Activated naive CD8-positive, alpha-beta T cell (primary cell): Measurements from ENCODE around the gene IGSF9B.

Source experiments
- H3K27ac Mint-ChIP-seq: one replicate; pipeline ENCODE4 v1.8.0; 2021; ENCODE audit warnings: mixed read lengths
- H3K27me3 Mint-ChIP-seq: one replicate; pipeline ENCODE4 v1.8.0; 2021; ENCODE audit warnings: mixed read lengths
- H3K36me3 Mint-ChIP-seq: one replicate; pipeline ENCODE4 v1.8.0; 2021; ENCODE audit warnings: mixed read lengths
- H3K4me1 Mint-ChIP-seq: one replicate; pipeline ENCODE4 v1.8.0; 2021; ENCODE audit warnings: low read depth, mixed read lengths
- H3K4me3 Mint-ChIP-seq: one replicate; pipeline ENCODE4 v1.8.0; 2021; ENCODE audit warnings: mild to moderate bottlenecking, mixed read lengths
- H3K9me3 Mint-ChIP-seq: one replicate; pipeline ENCODE4 v1.8.0; 2021; ENCODE audit warnings: low read depth, mixed read lengths

The IGSF9B gene

DNA sequence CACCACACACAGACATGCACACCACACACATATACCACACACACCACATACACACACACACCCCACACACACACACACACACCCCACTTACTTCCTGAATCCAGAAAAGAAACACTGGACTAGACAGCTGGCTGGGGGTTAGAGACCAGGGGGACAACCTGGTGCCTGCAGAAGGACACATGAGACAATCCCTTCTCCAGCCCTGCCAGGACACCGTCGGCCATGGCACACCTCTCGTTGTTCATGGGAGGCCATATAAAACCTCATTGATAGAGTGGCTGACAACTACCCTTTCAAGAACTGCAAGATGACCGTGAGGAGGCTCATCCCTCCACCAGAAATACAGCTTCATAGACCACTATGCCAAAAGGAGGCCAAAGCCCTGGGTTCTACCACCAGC, 54.3 kb downstream of the IGSF9B start:
- H3K4me1 Mint-ChIP-seq, result no peaks in the 10 kb centered on the region
- H3K9me3 Mint-ChIP-seq, result no peaks in the 10 kb centered on the region
- H3K36me3 Mint-ChIP-seq, result peaks cover 12% of the 10 kb centered on the region
- H3K27ac Mint-ChIP-seq, result no peak overlapping the region
- H3K4me3 Mint-ChIP-seq, result no peak overlapping the region
- H3K27me3 Mint-ChIP-seq, result no peaks in the 10 kb centered on the region

GRCh38 chr11:133901999-133902398, 54.8 kb downstream of the IGSF9B start:
- H3K27me3 Mint-ChIP-seq, result no peaks in the 10 kb centered on the region
- no peaks in the 10 kb centered on the region for H3K4me1 Mint-ChIP-seq
- peaks cover 12% of the 10 kb centered on the region for H3K36me3 Mint-ChIP-seq
- H3K4me3 Mint-ChIP-seq, result no peak overlapping the region
- H3K27ac Mint-ChIP-seq, result no peak overlapping the region
- no peaks in the 10 kb centered on the region for H3K9me3 Mint-ChIP-seq

GRCh38 chr11:133901316-133901715, 55.5 kb downstream of the IGSF9B start:
- H3K4me1 Mint-ChIP-seq, result no peaks in the 10 kb centered on the region
- H3K4me3 Mint-ChIP-seq, result no peak overlapping the region
- H3K27me3 Mint-ChIP-seq, result no peaks in the 10 kb centered on the region
- H3K27ac Mint-ChIP-seq, result no peak overlapping the region
- H3K9me3 Mint-ChIP-seq, result no peaks in the 10 kb centered on the region
- H3K36me3 Mint-ChIP-seq, result peaks cover 12% of the 10 kb centered on the region

GRCh38 chr11:133900176-133901105, 56.3 kb downstream of the IGSF9B start:
- Mint-ChIP-seq H3K4me3 (no peak overlapping the region), H3K36me3 (peaks cover 11% of the 10 kb centered on the region), H3K4me1 (no peaks in the 10 kb centered on the region)

DNA sequence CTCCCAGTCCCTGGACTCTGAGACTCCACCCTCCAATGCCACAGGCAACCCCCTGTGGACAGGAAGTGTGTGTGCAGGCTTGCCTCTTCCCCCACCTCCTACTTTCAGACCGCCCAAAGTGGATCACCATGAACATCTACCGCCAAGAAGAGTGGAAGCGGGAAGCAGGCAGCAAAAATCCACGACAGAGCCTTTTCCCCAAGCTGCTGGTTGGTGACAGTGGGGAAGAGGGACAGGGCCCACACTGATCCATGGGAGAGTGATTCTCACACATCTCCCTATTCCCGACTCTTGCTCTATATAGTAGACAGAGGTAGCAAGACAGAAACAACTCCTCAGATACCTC, 58.0 kb downstream of the IGSF9B start:
- no peaks in the 10 kb centered on the region for H3K27me3 Mint-ChIP-seq
- no peak overlapping the region for H3K4me3 Mint-ChIP-seq
- no peaks in the 10 kb centered on the region for H3K4me1 Mint-ChIP-seq
- no peaks in the 10 kb centered on the region for H3K9me3 Mint-ChIP-seq
- H3K36me3 Mint-ChIP-seq, result peaks cover 2% of the 10 kb centered on the region
- H3K27ac Mint-ChIP-seq, result no peak overlapping the region

More at GRCh38 chr11:133900176-133901105, 56.3 kb downstream of the IGSF9B start:
- no peaks in the 10 kb centered on the region for H3K27me3 Mint-ChIP-seq
- H3K27ac Mint-ChIP-seq, result no peak overlapping the region
- H3K9me3 Mint-ChIP-seq, result no peaks in the 10 kb centered on the region

DNA sequence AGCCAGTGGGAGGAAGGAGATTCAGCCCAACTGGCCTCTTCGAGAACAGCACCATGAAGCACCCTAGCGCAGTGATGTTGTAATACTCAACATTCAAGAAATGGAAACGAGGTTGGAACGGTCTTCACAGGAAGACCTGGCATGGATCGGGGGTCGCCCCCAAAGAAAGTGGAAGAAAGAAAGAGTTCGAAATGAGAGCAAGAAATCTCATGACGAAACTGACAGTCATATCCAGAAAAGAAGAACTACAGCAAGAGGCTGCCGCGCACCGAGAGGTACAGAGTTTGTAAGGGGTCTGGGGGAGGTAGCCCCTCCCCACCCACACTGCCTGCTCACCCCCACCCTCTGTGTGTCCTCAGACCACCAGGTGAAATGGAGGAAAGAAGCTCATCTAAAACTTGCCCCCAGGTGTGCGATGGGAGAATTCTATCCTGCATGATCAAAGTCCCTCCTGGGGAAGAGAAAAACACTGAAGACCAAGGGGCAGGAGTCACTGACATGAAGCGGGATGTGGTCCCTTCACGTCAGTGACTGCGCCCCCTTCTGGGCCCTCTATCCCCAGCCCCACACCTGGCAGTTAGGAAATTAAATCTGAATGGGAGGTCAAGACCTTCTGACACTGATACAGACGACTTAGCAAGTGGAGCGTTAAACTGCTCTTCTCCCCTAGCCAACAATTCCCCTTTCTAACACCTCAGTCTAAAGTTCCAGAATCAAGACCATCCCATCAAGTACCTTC, 58.6 kb downstream of the IGSF9B start:
- H3K36me3 Mint-ChIP-seq, result peaks cover 2% of the 10 kb centered on the region
- H3K4me1 Mint-ChIP-seq, result no peaks in the 10 kb centered on the region
- no peaks in the 10 kb centered on the region for H3K9me3 Mint-ChIP-seq
- H3K27me3 Mint-ChIP-seq, result no peaks in the 10 kb centered on the region
- no peak overlapping the region for H3K4me3 Mint-ChIP-seq
- H3K27ac Mint-ChIP-seq, result no peak overlapping the region

DNA sequence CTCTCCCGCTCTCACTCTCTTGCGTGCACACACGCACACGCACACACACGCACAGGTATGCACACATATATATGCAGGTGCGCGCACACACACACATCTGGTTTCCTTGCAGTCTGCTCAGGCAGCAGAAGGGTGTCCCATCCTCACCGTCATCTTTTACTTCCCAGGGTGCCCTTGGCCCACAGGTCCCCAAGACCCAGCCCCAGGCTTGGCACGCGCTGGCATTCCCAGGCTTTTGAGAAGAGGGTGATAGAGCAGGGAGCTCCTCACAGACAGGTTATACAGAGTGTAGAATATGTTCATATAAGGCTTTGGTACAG, 59.5 kb downstream of the IGSF9B start:
- no peaks in the 10 kb centered on the region for H3K27me3 Mint-ChIP-seq
- no peak overlapping the region for H3K4me3 Mint-ChIP-seq
- H3K4me1 Mint-ChIP-seq, result no peaks in the 10 kb centered on the region
- peaks cover 2% of the 10 kb centered on the region for H3K36me3 Mint-ChIP-seq
- no peak overlapping the region for H3K27ac Mint-ChIP-seq
- H3K9me3 Mint-ChIP-seq, result no peaks in the 10 kb centered on the region

GRCh38 chr11:133896642-133897330, 60.0 kb downstream of the IGSF9B start:
- H3K9me3 Mint-ChIP-seq, result no peaks in the 10 kb centered on the region
- no peak overlapping the region for H3K27ac Mint-ChIP-seq
- H3K4me1 Mint-ChIP-seq, result no peaks in the 10 kb centered on the region
- H3K4me3 Mint-ChIP-seq, result no peak overlapping the region
- no peaks in the 10 kb centered on the region for H3K27me3 Mint-ChIP-seq
- H3K36me3 Mint-ChIP-seq, result peaks cover 2% of the 10 kb centered on the region

DNA sequence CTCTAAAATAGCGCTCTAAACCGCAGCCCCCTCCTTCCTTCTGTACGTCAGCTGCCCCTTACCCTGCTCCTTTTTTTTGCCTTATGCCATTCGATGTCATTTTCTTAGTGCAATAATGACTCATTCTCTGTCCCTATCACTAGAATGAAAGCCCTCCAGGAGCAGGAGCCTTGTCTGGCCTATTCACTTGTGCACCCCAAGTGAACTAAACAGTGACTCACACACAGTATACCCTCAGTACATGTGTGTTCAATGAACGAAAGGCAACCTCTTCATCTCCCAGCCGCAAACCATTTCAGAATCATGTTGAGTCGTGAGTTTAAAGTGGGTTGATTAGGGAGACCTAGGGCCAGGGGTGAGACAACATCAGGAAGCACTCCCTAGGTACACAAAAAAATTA, 60.7 kb downstream of the IGSF9B start:
- no peaks in the 10 kb centered on the region for H3K4me1 Mint-ChIP-seq
- H3K27ac Mint-ChIP-seq, result no peak overlapping the region
- peaks cover 2% of the 10 kb centered on the region for H3K36me3 Mint-ChIP-seq
- H3K4me3 Mint-ChIP-seq, result no peak overlapping the region
- no peaks in the 10 kb centered on the region for H3K9me3 Mint-ChIP-seq
- H3K27me3 Mint-ChIP-seq, result no peaks in the 10 kb centered on the region

DNA sequence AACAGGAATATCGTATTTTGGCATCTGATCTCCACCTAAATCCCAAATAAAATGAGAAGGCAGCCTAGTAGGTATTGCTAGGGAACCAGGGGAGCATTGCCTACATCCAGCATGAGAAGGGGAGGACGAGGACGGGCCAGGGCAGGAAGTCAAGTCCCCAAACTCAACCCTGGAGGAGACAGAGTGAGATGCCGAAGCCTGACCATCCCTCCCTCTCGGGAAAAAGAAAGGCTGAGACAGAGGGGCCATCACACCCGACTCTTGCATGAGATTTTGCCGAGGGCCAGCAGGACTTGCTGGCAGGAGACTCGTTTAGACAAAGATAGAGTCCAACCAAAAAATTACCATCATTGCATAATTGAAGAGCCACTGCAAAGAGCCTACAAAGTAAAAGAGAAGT, 61.2 kb downstream of the IGSF9B start:
- H3K9me3 Mint-ChIP-seq, result no peaks in the 10 kb centered on the region
- H3K36me3 Mint-ChIP-seq, result peaks cover 2% of the 10 kb centered on the region
- peaks cover 2% of the 10 kb centered on the region for H3K27me3 Mint-ChIP-seq
- no peaks in the 10 kb centered on the region for H3K4me1 Mint-ChIP-seq
- H3K27ac Mint-ChIP-seq, result no peak overlapping the region
- no peak overlapping the region for H3K4me3 Mint-ChIP-seq

DNA sequence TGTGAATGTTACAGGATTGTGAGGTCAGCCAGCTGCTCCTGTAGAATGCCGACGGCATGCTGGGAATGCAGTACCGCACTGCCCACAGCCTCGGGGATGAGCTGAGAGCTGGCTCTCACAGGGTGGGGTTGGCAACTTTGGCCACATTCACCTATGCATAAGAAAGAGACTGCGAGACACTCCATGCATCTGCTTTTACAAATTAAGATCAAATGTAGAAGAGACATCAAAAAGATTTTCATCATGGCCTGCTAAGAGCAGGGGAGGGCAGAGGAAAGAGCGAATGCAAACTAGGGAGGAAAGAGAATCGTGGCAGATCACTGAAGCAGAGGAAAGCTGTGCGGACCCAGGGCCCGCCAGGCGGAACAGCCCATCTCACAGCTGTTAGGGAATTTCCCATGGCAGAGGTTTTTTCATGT, 61.7 kb downstream of the IGSF9B start:
- Mint-ChIP-seq H3K4me1 (no peaks in the 10 kb centered on the region), H3K36me3 (peaks cover 2% of the 10 kb centered on the region), H3K27ac (no peak overlapping the region), H3K27me3 (peaks cover 3% of the 10 kb centered on the region), H3K4me3 (no peak overlapping the region), H3K9me3 (no peaks in the 10 kb centered on the region)

DNA sequence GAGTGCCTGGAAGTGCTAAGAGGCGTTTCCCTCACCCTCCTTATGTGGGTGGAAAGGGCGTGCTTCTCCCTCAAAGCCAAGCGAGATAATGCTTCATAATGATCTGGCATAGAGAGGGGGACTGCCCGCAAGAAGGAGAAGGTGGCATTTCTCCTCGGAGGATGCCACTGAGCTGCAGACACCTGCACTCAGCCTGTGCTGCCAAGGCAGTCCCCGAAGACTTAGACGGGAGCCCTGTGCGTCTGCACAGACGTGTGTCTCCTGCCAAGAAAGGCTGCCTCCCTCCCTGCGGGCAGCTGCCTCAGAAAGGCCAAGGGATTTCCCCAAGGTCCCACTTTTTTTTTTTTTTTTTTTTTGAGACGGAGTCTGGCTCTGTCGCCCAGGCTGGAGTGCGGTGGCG, 63.4 kb downstream of the IGSF9B start:
- no peaks in the 10 kb centered on the region for H3K9me3 Mint-ChIP-seq
- H3K27me3 Mint-ChIP-seq, result peaks cover 6% of the 10 kb centered on the region
- no peaks in the 10 kb centered on the region for H3K4me1 Mint-ChIP-seq
- no peak overlapping the region for H3K4me3 Mint-ChIP-seq
- H3K36me3 Mint-ChIP-seq, result peaks cover 2% of the 10 kb centered on the region
- no peak overlapping the region for H3K27ac Mint-ChIP-seq

DNA sequence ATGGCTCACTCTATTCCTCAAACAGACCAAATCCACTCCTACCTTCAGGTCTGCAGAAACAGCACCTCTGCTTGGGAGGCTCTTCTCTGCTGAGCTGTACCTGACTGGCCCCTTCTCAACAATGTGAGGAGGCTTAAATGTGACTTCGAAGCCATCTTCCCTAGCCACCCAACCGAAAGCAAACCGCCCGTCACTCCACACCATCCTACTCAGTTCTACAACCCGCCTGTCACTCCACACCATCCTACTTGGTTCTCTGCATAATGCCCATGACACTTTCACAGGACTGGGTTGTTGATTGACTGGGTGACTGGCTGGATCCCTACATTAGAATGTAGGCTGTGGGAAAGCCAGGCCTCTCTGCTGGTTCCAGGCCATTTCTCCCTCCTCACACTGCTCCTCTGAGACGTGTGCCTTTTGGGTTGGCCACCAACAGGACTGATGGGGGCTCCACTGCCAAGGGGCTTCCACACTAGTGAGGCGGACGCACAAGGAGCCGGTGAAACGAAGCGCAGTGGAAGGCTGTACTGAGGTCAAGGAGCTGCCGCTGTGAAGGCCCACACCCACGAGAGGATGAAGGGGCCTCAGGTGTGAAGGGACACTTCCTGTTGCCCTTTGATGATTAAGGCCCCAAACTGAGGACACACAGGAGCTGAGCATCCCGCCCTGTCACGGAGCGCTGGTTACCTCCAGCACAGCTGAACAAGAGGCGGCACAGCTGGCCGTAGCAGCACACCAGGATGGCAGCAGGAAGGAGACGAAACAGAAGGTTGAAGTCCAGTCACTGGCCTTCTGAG, 64.0 kb downstream of the IGSF9B start:
- no peak overlapping the region for H3K27ac Mint-ChIP-seq
- H3K4me1 Mint-ChIP-seq, result no peaks in the 10 kb centered on the region
- H3K4me3 Mint-ChIP-seq, result no peak overlapping the region
- H3K36me3 Mint-ChIP-seq, result no peaks in the 10 kb centered on the region
- peaks cover 7% of the 10 kb centered on the region for H3K27me3 Mint-ChIP-seq
- H3K9me3 Mint-ChIP-seq, result no peaks in the 10 kb centered on the region

GRCh38 chr11:133892126-133892525, 64.6 kb downstream of the IGSF9B start:
- H3K9me3 Mint-ChIP-seq, result no peaks in the 10 kb centered on the region
- H3K4me3 Mint-ChIP-seq, result no peak overlapping the region
- H3K27ac Mint-ChIP-seq, result no peak overlapping the region

More at GRCh38 chr11:133892126-133892525, 64.6 kb downstream of the IGSF9B start:
- Mint-ChIP-seq H3K36me3 (no peaks in the 10 kb centered on the region), H3K4me1 (no peaks in the 10 kb centered on the region), H3K27me3 (peaks cover 12% of the 10 kb centered on the region)
